Measurements from ENCODE around the gene POP7. TPM values are rescaled to one million over a fixed set of nuclear protein-coding genes. Genes with fewer than 3 reads are reported as not detected.
A peak's percentile ranks its signal among the peaks of the same experiment; 100 is the strongest.
"Not testable (repeated sequence)": the region's sequence is repeated elsewhere in the genome, so short reads cannot be mapped to it uniquely, and the experiment has no call there.

Gene POP7
- total RNA-seq, 1 experiment from 2014 or later, result 96.9 TPM

DNA sequence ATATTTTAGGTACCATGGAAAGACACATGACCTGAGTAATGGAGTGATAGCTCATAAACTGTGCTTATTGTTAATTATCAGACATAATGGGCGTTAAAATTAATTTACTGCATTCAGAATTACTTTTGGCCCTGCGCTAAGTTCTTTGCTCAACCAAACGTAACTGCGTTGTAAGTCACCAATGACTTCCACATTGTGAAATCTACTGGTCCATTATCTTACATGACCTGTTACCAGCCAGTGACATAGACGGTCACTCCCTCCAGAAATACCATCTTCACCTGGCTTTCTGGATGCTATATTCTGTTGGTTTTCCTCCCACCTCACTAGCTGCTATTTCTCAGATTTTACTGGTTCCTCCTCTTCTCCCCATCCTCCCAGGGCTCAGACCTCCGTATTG is 6.9 kb upstream of the POP7 start:
- WGBS (ENCODE audit: extremely low coverage, insufficient read length, low lambda C conversion rate), result no CpG with 5 or more reads among the region's 6 CpGs
- TF ChIP-seq, protein P1, sequence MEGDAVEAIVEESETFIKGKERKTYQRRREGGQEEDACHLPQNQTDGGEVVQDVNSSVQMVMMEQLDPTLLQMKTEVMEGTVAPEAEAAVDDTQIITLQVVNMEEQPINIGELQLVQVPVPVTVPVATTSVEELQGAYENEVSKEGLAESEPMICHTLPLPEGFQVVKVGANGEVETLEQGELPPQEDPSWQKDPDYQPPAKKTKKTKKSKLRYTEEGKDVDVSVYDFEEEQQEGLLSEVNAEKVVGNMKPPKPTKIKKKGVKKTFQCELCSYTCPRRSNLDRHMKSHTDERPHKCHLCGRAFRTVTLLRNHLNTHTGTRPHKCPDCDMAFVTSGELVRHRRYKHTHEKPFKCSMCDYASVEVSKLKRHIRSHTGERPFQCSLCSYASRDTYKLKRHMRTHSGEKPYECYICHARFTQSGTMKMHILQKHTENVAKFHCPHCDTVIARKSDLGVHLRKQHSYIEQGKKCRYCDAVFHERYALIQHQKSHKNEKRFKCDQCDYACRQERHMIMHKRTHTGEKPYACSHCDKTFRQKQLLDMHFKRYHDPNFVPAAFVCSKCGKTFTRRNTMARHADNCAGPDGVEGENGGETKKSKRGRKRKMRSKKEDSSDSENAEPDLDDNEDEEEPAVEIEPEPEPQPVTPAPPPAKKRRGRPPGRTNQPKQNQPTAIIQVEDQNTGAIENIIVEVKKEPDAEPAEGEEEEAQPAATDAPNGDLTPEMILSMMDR (conservative IDR thresholded peaks at IDR 0.05), result no peak
- Histone ChIP-seq H4K8ac (replicated peaks; ENCODE audit: insufficient read length, low read depth, low read length) (no peak overlapping the region), H3K4ac (ENCODE audit: low read depth, low read length) (no peak overlapping the region), H4K20me1 (ENCODE audit: control insufficient read depth, insufficient read depth, insufficient read length) (no peaks in the 10 kb centered on the region), H2BK5ac (ENCODE audit: insufficient read length, low read length) (no peak overlapping the region), H3K9ac (ENCODE audit: extremely low read depth, insufficient read length, low read length) (no peak overlapping the region), H3K23ac (ENCODE audit: insufficient read length, low read depth, low read length) (no peak overlapping the region), H2BK12ac (ENCODE audit: insufficient read length, low read depth, low read length) (no peak overlapping the region), H3K79me2 (ENCODE audit: insufficient read depth, low read length) (no peaks in the 10 kb centered on the region), H3K4me1 (ENCODE audit: insufficient read depth, low read length) (no peaks in the 10 kb centered on the region), H3K79me1 (ENCODE audit: insufficient read depth, low read depth, low read length, poor library complexity, severe bottlenecking) (no peaks in the 10 kb centered on the region), H3K14ac (ENCODE audit: insufficient read depth, low read length) (no peak overlapping the region), H3K4me2 (ENCODE audit: insufficient read depth, insufficient read length, low read length) (no peak overlapping the region), H2BK20ac (ENCODE audit: low read depth, low read length, poor library complexity, severe bottlenecking) (no peak overlapping the region), H2BK120ac (ENCODE audit: low read depth, low read length, poor library complexity, severe bottlenecking) (no peak overlapping the region), H3T11ph (ENCODE audit: low read length) (no peak overlapping the region), H3K27me3 (ENCODE audit: insufficient read depth, low read length) (no peaks in the 10 kb centered on the region), H3K56ac (ENCODE audit: insufficient read length, low read depth, low read length) (no peak overlapping the region), H3K18ac (ENCODE audit: insufficient read length, low read depth, low read length) (no peak overlapping the region), H4K91ac (ENCODE audit: insufficient read length, low read depth, low read length) (no peak overlapping the region), H2BK15ac (ENCODE audit: low read depth, low read length) (no peak overlapping the region), H2AK5ac (ENCODE audit: insufficient read length, low read length) (no peak overlapping the region), H3K9me3 (ENCODE audit: control insufficient read depth, low read depth, low read length) (no peaks in the 10 kb centered on the region), H3K27ac (ENCODE audit: insufficient read length, low read depth, low read length) (no peak overlapping the region), H3K23me2 (ENCODE audit: insufficient read length, low read depth, low read length, poor library complexity, severe bottlenecking) (no peaks in the 10 kb centered on the region), H4K5ac (ENCODE audit: insufficient read length, low read depth, low read length) (no peak overlapping the region), H2AFZ (ENCODE audit: low read length) (no peak overlapping the region)
- H3K27me3 Mint-ChIP-seq (ENCODE audit: low read depth), result no peaks in the 10 kb centered on the region; the same call in 1 of the 2 replicates
- DNase-seq, result no peak
- H3K27ac Mint-ChIP-seq, result 0 out of 7 replicates have a peak overlapping the region, but pooled peaks of 1 of the 3 experiments have one; percentile 74
- H3K4me1 Mint-ChIP-seq, result peaks cover 13 to 14% of the 10 kb centered on the region in 2 experiments
- no peaks in the 10 kb centered on the region; a peak in 1 of 7 replicates for H3K36me3 Mint-ChIP-seq (ENCODE audit: insufficient read depth in 1 of 3, low read depth in 3 of 3)
- no peaks in the 10 kb centered on the region for H3K9me3 Mint-ChIP-seq
- H3K4me3 Mint-ChIP-seq, result no peak overlapping the region

DNA sequence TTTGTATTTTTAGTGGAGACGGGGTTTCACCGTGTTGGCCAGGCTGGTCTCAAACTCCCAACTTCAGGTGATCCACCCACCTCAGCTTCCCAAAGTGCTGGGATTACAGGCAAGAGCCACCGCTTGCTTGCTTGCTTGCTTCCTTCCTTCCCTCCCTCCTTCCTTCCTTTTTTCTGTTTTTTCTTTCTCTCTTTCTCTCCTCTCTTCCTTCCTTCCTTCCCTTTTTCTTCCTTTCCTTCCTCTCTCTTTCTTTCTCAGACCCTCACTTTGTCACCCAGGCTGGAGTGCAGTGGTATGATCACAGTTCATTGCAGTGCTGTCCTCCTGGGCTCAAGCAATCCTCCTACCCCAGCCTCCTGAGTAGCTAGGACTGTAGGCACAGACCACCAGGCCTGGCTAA is 4.8 kb upstream of the POP7 start:
- not testable (repeated sequence) for H3K9me3 ChIP-seq (ENCODE audit: control insufficient read depth, low read depth, low read length); DNase-seq; H3K4me1 ChIP-seq (ENCODE audit: insufficient read depth, low read length); H3K36me3 Mint-ChIP-seq (ENCODE audit: insufficient read depth in 1 of 3, low read depth in 3 of 3); H3K14ac ChIP-seq (ENCODE audit: insufficient read depth, low read length); H3K27me3 Mint-ChIP-seq (ENCODE audit: low read depth); H2BK15ac ChIP-seq (ENCODE audit: low read depth, low read length); H3K9ac ChIP-seq (ENCODE audit: extremely low read depth, insufficient read length, low read length); H3K9me3 Mint-ChIP-seq; H2BK120ac ChIP-seq (ENCODE audit: low read depth, low read length, poor library complexity, severe bottlenecking); H2AFZ ChIP-seq (ENCODE audit: low read length); H3K18ac ChIP-seq (ENCODE audit: insufficient read length, low read depth, low read length); H3K4me3 Mint-ChIP-seq; H2AK5ac ChIP-seq (ENCODE audit: insufficient read length, low read length); H3K4ac ChIP-seq (ENCODE audit: low read depth, low read length); H2BK5ac ChIP-seq (ENCODE audit: insufficient read length, low read length); H3K56ac ChIP-seq (ENCODE audit: insufficient read length, low read depth, low read length); H2BK12ac ChIP-seq (ENCODE audit: insufficient read length, low read depth, low read length); H4K91ac ChIP-seq (ENCODE audit: insufficient read length, low read depth, low read length); H3K27me3 ChIP-seq (ENCODE audit: insufficient read depth, low read length); H3T11ph ChIP-seq (ENCODE audit: low read length); H3K4me1 Mint-ChIP-seq; H3K79me2 ChIP-seq (ENCODE audit: insufficient read depth, low read length); H2BK20ac ChIP-seq (ENCODE audit: low read depth, low read length, poor library complexity, severe bottlenecking); H3K23ac ChIP-seq (ENCODE audit: insufficient read length, low read depth, low read length); H4K5ac ChIP-seq (ENCODE audit: insufficient read length, low read depth, low read length); H3K23me2 ChIP-seq (ENCODE audit: insufficient read length, low read depth, low read length, poor library complexity, severe bottlenecking); H3K27ac ChIP-seq (ENCODE audit: insufficient read length, low read depth, low read length); H4K8ac ChIP-seq (replicated peaks; ENCODE audit: insufficient read length, low read depth, low read length); H3K79me1 ChIP-seq (ENCODE audit: insufficient read depth, low read depth, low read length, poor library complexity, severe bottlenecking); H3K4me2 ChIP-seq (ENCODE audit: insufficient read depth, insufficient read length, low read length); H4K20me1 ChIP-seq (ENCODE audit: control insufficient read depth, insufficient read depth, insufficient read length)
- H3K27ac Mint-ChIP-seq, result peak overlapping the region in 2 of 3 experiments; percentile 10 to 54; a peak in 3 of 7 replicates
- no CpG with 5 or more reads among the region's 3 CpGs for WGBS (ENCODE audit: extremely low coverage, insufficient read length, low lambda C conversion rate)
